Right cardiac atrium (tissue), 5 donors: Measurements from ENCODE around the gene CIDEA. TPM values are rescaled to one million over a fixed set of nuclear protein-coding genes. Genes with fewer than 3 reads are reported as not detected.
A peak's percentile ranks its signal among the peaks of the same experiment; 100 is the strongest.
"Not testable (repeated sequence)": the region's sequence is repeated elsewhere in the genome, so short reads cannot be mapped to it uniquely, and the experiment has no call there.

Source experiments
- ATAC-seq, 2 donors: fragments of 200-7000 bp; cut with Tn5 transposase; one replicate each; pipeline versions ENCODE4 v1.8.0 to v1.9.1; 2020; ENCODE audit warnings: moderate library complexity in 2 of 2, mild to moderate bottlenecking in 1 of 2
- DNase-seq, 3 donors: peaks; one replicate each; pipeline ENCODE4 v3.0.0-alpha.2; 2020
- H3K27ac ChIP-seq: one replicate; pipeline ENCODE4 v1.5.1; 2013; ENCODE audit warnings: mild to moderate bottlenecking, low read length, control low read depth, moderate library complexity
- H3K27me3 ChIP-seq: one replicate; pipeline ENCODE4 v1.6.1; 2013; ENCODE audit not compliant: control insufficient read depth, insufficient read depth
- H3K4me1 ChIP-seq: one replicate; pipeline ENCODE4 v1.6.1; 2013; ENCODE audit warnings: low read length; ENCODE audit not compliant: control insufficient read depth, insufficient read depth
- H3K4me3 ChIP-seq: one replicate; pipeline ENCODE4 v1.5.1; 2013; ENCODE audit warnings: low read length, control low read depth
- H3K9me3 ChIP-seq: one replicate; pipeline ENCODE4 v1.6.1; 2013; ENCODE audit warnings: low read length; ENCODE audit not compliant: control insufficient read depth
- WGBS: extraction: QIAGEN DNeasy Blood & Tissue Kit; methylation state at CpG from one replicate; pipeline ENCODE4 v1.1.7; 2013; 5-methylcytosine and 5-hydroxymethylcytosine counted together
- intact Hi-C, 4 donors: fragments of 100-400 bp; cut with DNase I; formaldehyde crosslinking; loops; one replicate each; pipeline versions ENCODE4 v1.11.0 to v1.14.0; 2022 to 2023
- long read RNA-seq, 4 donors: library from polyadenylated mRNA; unstranded; transcript quantifications; one replicate each; pipeline ENCODE4 v2.0.0, GENCODE V29; 2020 to 2021
- polyA plus RNA-seq: library from polyadenylated mRNA; stranded (reverse); fragments of 200-250 nt; gene quantifications from one replicate; pipeline ENCODE4 v1.2.3, GENCODE V29; 2013
- total RNA-seq, 4 donors: library from RNA; stranded (reverse); fragmentation: NEBNext Ultra II Directional; extraction: Animal tissue kit (Norgen Biotek cat#: 25700); gene quantifications; one replicate each; pipeline ENCODE4 v1.2.1, GENCODE V29; 2021
- donor health status: healthy with polysubstance abuse.
- donor health status: DM: no; HTN: yes; CAD: no.
- donor health status: DM: no; HTN: no; CAD: no.
- donor health status: DM: no; HTN: yes; CAD: no; lungs with severe emphysema.
- donor health status: DM: yes; HTN: yes; CAD: no.

Gene CIDEA
- 1 to 10 TPM in 1 of 4 donors, under 1 TPM in 3; 0.26 to 5.8 (median 0.68) TPM for total RNA-seq
- 6.0 TPM for polyA plus RNA-seq
- long read RNA-seq, donor 1, partial matches to known transcripts = 1 of 1 reads
- long read RNA-seq, donor 1, other reads (novel, unspliced or antisense) = 0 of 1 reads
- long read RNA-seq, donor 2 = 0 reads
- long read RNA-seq, donor 3, partial matches to known transcripts = 2 of 3 reads
- long read RNA-seq, donor 3, other reads (novel, unspliced or antisense) = 0 of 3 reads
- long read RNA-seq, donor 4 = 0 reads

GRCh38 chr18:12254136-12254819 lies at the start of gene CIDEA:
TSS of gene CIDEA (plus strand) at chr18:12254361. CDS start at chr18:12254384, 23 bp downstream.
- Histone ChIP-seq H3K27me3 (no peaks in the 10 kb centered on the region), H3K4me3 (peak within 1 kb of the TSS; percentile 27), H3K4me1 (peaks cover 6% of the 10 kb centered on the region), H3K9me3 (no peaks in the 10 kb centered on the region), H3K27ac (no peak within 1 kb of the TSS)
- peak; percentile 43 to 73 (median 71) for DNase-seq
- ATAC-seq = peak; percentile 54 to 72
- WGBS = 6% methylated on average over 69 of the region's 69 CpGs
- intact Hi-C loops = no loop called here

GRCh38 chr18:12208296-12209153 lies 45.6 kb upstream of the CIDEA start:
- H3K27me3 ChIP-seq, H3K9me3 ChIP-seq, intact Hi-C loops, DNase-seq, H3K4me1 ChIP-seq, H3K27ac ChIP-seq, ATAC-seq, H3K4me3 ChIP-seq: not testable (repeated sequence)
- WGBS = 91% methylated on average over 13 of the region's 18 CpGs

- H3K4me1 ChIP-seq, H3K9me3 ChIP-seq, intact Hi-C loops, H3K27me3 ChIP-seq, H3K4me3 ChIP-seq, DNase-seq, H3K27ac ChIP-seq: not testable (repeated sequence)
- whole genome bisulfite sequencing = no CpG with 5 or more reads among the region's 1 CpG
- peak in 1 of 2 donors; percentile 24 for ATAC-seq
Observed at GRCh38 chr18:12212308-12212707, 41.9 kb upstream of the CIDEA start.

GRCh38 chr18:12214296-12215005 lies 39.7 kb upstream of the CIDEA start:
- ATAC-seq, H3K9me3 ChIP-seq, intact Hi-C loops, H3K27me3 ChIP-seq, H3K4me1 ChIP-seq, H3K27ac ChIP-seq, H3K4me3 ChIP-seq: not testable (repeated sequence)
- peak in 1 of 3 donors; percentile 29 for DNase-seq
- 73% methylated on average over 1 of the region's 1 CpG for WGBS

GRCh38 chr18:12216471-12216870 lies 37.7 kb upstream of the CIDEA start:
- H3K9me3 ChIP-seq, H3K27ac ChIP-seq, H3K4me3 ChIP-seq, intact Hi-C loops, H3K27me3 ChIP-seq, DNase-seq, H3K4me1 ChIP-seq: not testable (repeated sequence)
- WGBS = 74% methylated on average over 2 of the region's 4 CpGs
- peak; percentile 40 to 76 for ATAC-seq

GRCh38 chr18:12218603-12219002 lies 35.6 kb upstream of the CIDEA start:
- H3K27ac ChIP-seq, H3K4me1 ChIP-seq, H3K4me3 ChIP-seq, intact Hi-C loops, H3K27me3 ChIP-seq, H3K9me3 ChIP-seq, ATAC-seq, DNase-seq: not testable (repeated sequence)
- WGBS = 65% methylated on average over 6 of the region's 6 CpGs

- H3K4me1 ChIP-seq, H3K9me3 ChIP-seq, DNase-seq, H3K27me3 ChIP-seq, ATAC-seq, intact Hi-C loops, H3K27ac ChIP-seq, H3K4me3 ChIP-seq: not testable (repeated sequence)
- 56% methylated on average over 1 of the region's 2 CpGs for WGBS
Observed at GRCh38 chr18:12222041-12222440, 32.1 kb upstream of the CIDEA start.

- H3K27me3 ChIP-seq, H3K4me1 ChIP-seq, H3K4me3 ChIP-seq, DNase-seq, ATAC-seq, H3K9me3 ChIP-seq, intact Hi-C loops, H3K27ac ChIP-seq: not testable (repeated sequence)
- 82% methylated on average over 1 of the region's 1 CpG for WGBS
Observed at GRCh38 chr18:12223326-12223725, 30.8 kb upstream of the CIDEA start.

- H3K4me3 ChIP-seq, intact Hi-C loops, H3K27me3 ChIP-seq, H3K9me3 ChIP-seq, H3K27ac ChIP-seq, ATAC-seq, DNase-seq, H3K4me1 ChIP-seq: not testable (repeated sequence)
- WGBS = 70% methylated on average over 1 of the region's 2 CpGs
Observed at GRCh38 chr18:12226807-12227206, 27.4 kb upstream of the CIDEA start.

GRCh38 chr18:12227399-12228186 lies 26.6 kb upstream of the CIDEA start:
- H3K4me3 ChIP-seq, H3K27ac ChIP-seq, intact Hi-C loops, H3K27me3 ChIP-seq, H3K9me3 ChIP-seq, DNase-seq, H3K4me1 ChIP-seq: not testable (repeated sequence)
- ATAC-seq = peak in 1 of 2 donors; percentile 65
- 50% methylated on average over 12 of the region's 27 CpGs for WGBS
